Liver (tissue), 9 donors: ENCODE data around the gene JAKMIP1. TPM values are rescaled to one million over a fixed set of nuclear protein-coding genes. Genes with fewer than 3 reads are reported as not detected.

Source experiments
- DNase-seq: peaks from one replicate; pipeline ENCODE4 v3.0.0-alpha.2; 2017; ENCODE audit warnings: low spot score
- H3K27ac ChIP-seq, 2 donors: one replicate each; pipeline ENCODE4 v1.7.0; 2013; ENCODE audit warnings: inconsistent platforms in 2 of 2, low read length in 2 of 2, control low read depth in 1 of 2, low read depth in 1 of 2, mild to moderate bottlenecking in 1 of 2
- H3K27me3 ChIP-seq, 4 donors: one replicate each; pipeline versions ENCODE4 v1.6.1 to v1.7.0; 2013; ENCODE audit warnings: low read length in 3 of 4, inconsistent platforms in 1 of 4, mild to moderate bottlenecking in 1 of 4, moderate library complexity in 1 of 4; ENCODE audit not compliant: control insufficient read depth in 4 of 4, insufficient read depth in 4 of 4
- H3K36me3 ChIP-seq, 4 donors: one replicate each; pipeline versions ENCODE4 v1.6.1 to v1.7.0; 2013; ENCODE audit warnings: low read length in 3 of 4, mild to moderate bottlenecking in 3 of 4, low read depth in 1 of 4, moderate library complexity in 1 of 4; ENCODE audit not compliant: control insufficient read depth in 4 of 4, insufficient read depth in 3 of 4
- H3K4me1 ChIP-seq, 4 donors: one replicate each; pipeline versions ENCODE4 v1.6.1 to v1.7.0; 2013; ENCODE audit warnings: low read length in 3 of 4, mild to moderate bottlenecking in 3 of 4, moderate library complexity in 1 of 4; ENCODE audit not compliant: control insufficient read depth in 4 of 4, insufficient read depth in 4 of 4
- H3K4me3 ChIP-seq, 3 donors: one replicate each; pipeline versions ENCODE4 v1.6.1 to v1.7.0; 2013; ENCODE audit warnings: low read length in 3 of 3, control low read depth in 1 of 3, low read depth in 1 of 3, mild to moderate bottlenecking in 1 of 3
- H3K9ac ChIP-seq, 2 donors: one replicate each; pipeline ENCODE4 v1.7.0; 2013; ENCODE audit warnings: low read length in 2 of 2, mild to moderate bottlenecking in 2 of 2, moderate library complexity in 2 of 2, control low read depth in 1 of 2, low read depth in 1 of 2
- H3K9me3 ChIP-seq, 4 donors: one replicate each; pipeline versions ENCODE4 v1.6.1 to v1.7.0; 2013; ENCODE audit warnings: low read length in 3 of 4; ENCODE audit not compliant: control insufficient read depth in 4 of 4
- ATF3 ChIP-seq: IDR thresholded peaks from 2 replicates; pipeline ENCODE4 v1.6.1; 2016; ENCODE audit warnings: antibody characterized with exemption
- FOXA2 ChIP-seq: IDR thresholded peaks from 2 replicates; pipeline ENCODE4 v1.6.1; 2016; ENCODE audit warnings: antibody characterized with exemption
- GABPA ChIP-seq, 2 donors: IDR thresholded peaks in 1 of 2; conservative IDR thresholded peaks in 1 of 2; 2 replicates each; pipeline ENCODE4 v1.6.1; 2016; ENCODE audit warnings: antibody characterized with exemption in 2 of 2, mild to moderate bottlenecking in 1 of 2, moderate library complexity in 1 of 2
- HNF4G ChIP-seq: IDR thresholded peaks from 2 replicates; pipeline ENCODE4 v1.6.1; 2016; ENCODE audit warnings: antibody characterized with exemption
- JUND ChIP-seq, 2 donors: IDR thresholded peaks; 2 replicates each; pipeline ENCODE4 v1.6.1; 2016; ENCODE audit warnings: antibody characterized with exemption in 2 of 2
- MAX ChIP-seq: IDR thresholded peaks from 2 replicates; pipeline ENCODE4 v1.6.1; 2016; ENCODE audit warnings: antibody characterized with exemption
- NR2F2 ChIP-seq: IDR thresholded peaks from 2 replicates; pipeline ENCODE4 v1.6.1; 2016; ENCODE audit warnings: antibody characterized with exemption
- RAD21 ChIP-seq, 2 donors: IDR thresholded peaks; 2 replicates each; pipeline ENCODE4 v1.6.1; 2016; ENCODE audit warnings: antibody characterized with exemption in 2 of 2, mild to moderate bottlenecking in 2 of 2
- REST ChIP-seq: IDR thresholded peaks from 2 replicates; pipeline ENCODE4 v1.6.1; 2016; ENCODE audit warnings: antibody characterized with exemption, mild to moderate bottlenecking
- RXRA ChIP-seq, 2 donors: IDR thresholded peaks; 2 replicates each; pipeline ENCODE4 v1.6.1; 2017 to 2018; ENCODE audit warnings: antibody characterized with exemption in 2 of 2, mild to moderate bottlenecking in 1 of 2
- TAF1 ChIP-seq: conservative IDR thresholded peaks from 2 replicates; pipeline ENCODE4 v1.6.1; 2016; ENCODE audit warnings: antibody characterized with exemption, mild to moderate bottlenecking
- ZBTB33 ChIP-seq: IDR thresholded peaks from 2 replicates; pipeline ENCODE4 v1.6.1; 2016; ENCODE audit warnings: antibody characterized with exemption
- WGBS: extraction: QIAGEN DNeasy Blood & Tissue Kit; methylation state at CpG from one replicate; pipeline ENCODE4 v1.1.7; 2013; 5-methylcytosine and 5-hydroxymethylcytosine counted together
- polyA plus RNA-seq, 2 donors: library from polyadenylated mRNA; stranded (reverse) in 1 of 2; unstranded in 1 of 2; fragments of 200-250 nt in 1 of 2; fragments of >200 nt in 1 of 2; fragmentation: Nextera tagmentation in 1 of 2; extraction: Ambion mirVana in 1 of 2; gene quantifications; one replicate each; pipeline versions ENCODE4 v1.2.1 to v1.2.3, GENCODE V29; 2013 to 2015
- total RNA-seq, 2 donors: library from RNA; depleted of rRNA; stranded (reverse); fragments of >200 nt; gene quantifications; one replicate each; pipeline ENCODE4 v1.2.3, GENCODE V29; 2014
- TF ChIP-seq, protein P1 (sequence below): fragments of 150-350 bp; IDR thresholded peaks from 2 replicates; pipeline ENCODE4 v1.5.1; 2017; ENCODE audit warnings: improper control_type of control experiment, low read depth, low read length; ENCODE audit not compliant: missing input control
- donor health status: healthy.
- donor health status: healthy.
- donor health status: healthy.
- donor health status: healthy.
- donor health status: healthy.

Gene JAKMIP1
- total and polyA plus RNA-seq, 4 donors: 0.08 to 0.50 TPM; not detected in 2

- peaks cover 0 to 2% (median under 1%) of the 10 kb centered on the region in 4 donors for H3K9me3 ChIP-seq
- DNase-seq: no peak
- 79% methylated on average over 5 of the region's 5 CpGs for WGBS
- TF ChIP-seq TAF1: no peak
- TF ChIP-seq, protein P1, sequence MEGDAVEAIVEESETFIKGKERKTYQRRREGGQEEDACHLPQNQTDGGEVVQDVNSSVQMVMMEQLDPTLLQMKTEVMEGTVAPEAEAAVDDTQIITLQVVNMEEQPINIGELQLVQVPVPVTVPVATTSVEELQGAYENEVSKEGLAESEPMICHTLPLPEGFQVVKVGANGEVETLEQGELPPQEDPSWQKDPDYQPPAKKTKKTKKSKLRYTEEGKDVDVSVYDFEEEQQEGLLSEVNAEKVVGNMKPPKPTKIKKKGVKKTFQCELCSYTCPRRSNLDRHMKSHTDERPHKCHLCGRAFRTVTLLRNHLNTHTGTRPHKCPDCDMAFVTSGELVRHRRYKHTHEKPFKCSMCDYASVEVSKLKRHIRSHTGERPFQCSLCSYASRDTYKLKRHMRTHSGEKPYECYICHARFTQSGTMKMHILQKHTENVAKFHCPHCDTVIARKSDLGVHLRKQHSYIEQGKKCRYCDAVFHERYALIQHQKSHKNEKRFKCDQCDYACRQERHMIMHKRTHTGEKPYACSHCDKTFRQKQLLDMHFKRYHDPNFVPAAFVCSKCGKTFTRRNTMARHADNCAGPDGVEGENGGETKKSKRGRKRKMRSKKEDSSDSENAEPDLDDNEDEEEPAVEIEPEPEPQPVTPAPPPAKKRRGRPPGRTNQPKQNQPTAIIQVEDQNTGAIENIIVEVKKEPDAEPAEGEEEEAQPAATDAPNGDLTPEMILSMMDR: no peak
- TF ChIP-seq JUND (IDR thresholded peaks at IDR 0.05): no peak
- no peak for TF ChIP-seq RAD21 (IDR thresholded peaks at IDR 0.05)
- no peak for TF ChIP-seq HNF4G
- no peak for TF ChIP-seq ZBTB33
- TF ChIP-seq NR2F2: no peak
- no peak for TF ChIP-seq ATF3
- H3K27ac ChIP-seq: no peak overlapping the region
- no peak overlapping the region for H3K4me3 ChIP-seq
- no peaks in the 10 kb centered on the region for H3K4me1 ChIP-seq
- H3K9ac ChIP-seq: no peak overlapping the region
- H3K27me3 ChIP-seq: no peaks in the 10 kb centered on the region
- H3K36me3 ChIP-seq: no peaks in the 10 kb centered on the region
Observed at GRCh38 chr4:6106156-6106555, 94.2 kb downstream of the JAKMIP1 start.

GRCh38 chr4:6105311-6105911 is 94.9 kb downstream of the JAKMIP1 start:
- Histone ChIP-seq H3K27ac (no peak overlapping the region), H3K4me1 (no peaks in the 10 kb centered on the region), H3K4me3 (no peak overlapping the region), H3K9ac (no peak overlapping the region), H3K9me3 (peaks cover 0 to 2% (median under 1%) of the 10 kb centered on the region in 4 donors), H3K36me3 (no peaks in the 10 kb centered on the region), H3K27me3 (no peaks in the 10 kb centered on the region)
- no peak for TF ChIP-seq MAX
- TF ChIP-seq REST: no peak
- TF ChIP-seq ZBTB33: no peak
- TF ChIP-seq ATF3: no peak
- TF ChIP-seq TAF1: no peak
- TF ChIP-seq NR2F2: no peak
- TF ChIP-seq JUND (IDR thresholded peaks at IDR 0.05): no peak
- TF ChIP-seq RXRA (IDR thresholded peaks at IDR 0.05): no peak
- TF ChIP-seq RAD21 (IDR thresholded peaks at IDR 0.05): no peak
- TF ChIP-seq GABPA (IDR thresholded peaks at IDR 0.05 in 1 of 2, conservative IDR thresholded peaks at IDR 0.05 in 1 of 2): no peak
- no peak for TF ChIP-seq FOXA2
- DNase-seq: no peak
- 63% methylated on average over 60 of the region's 60 CpGs for WGBS
